Measurements from ENCODE around the gene POC1A.

POC1A gene

DNA sequence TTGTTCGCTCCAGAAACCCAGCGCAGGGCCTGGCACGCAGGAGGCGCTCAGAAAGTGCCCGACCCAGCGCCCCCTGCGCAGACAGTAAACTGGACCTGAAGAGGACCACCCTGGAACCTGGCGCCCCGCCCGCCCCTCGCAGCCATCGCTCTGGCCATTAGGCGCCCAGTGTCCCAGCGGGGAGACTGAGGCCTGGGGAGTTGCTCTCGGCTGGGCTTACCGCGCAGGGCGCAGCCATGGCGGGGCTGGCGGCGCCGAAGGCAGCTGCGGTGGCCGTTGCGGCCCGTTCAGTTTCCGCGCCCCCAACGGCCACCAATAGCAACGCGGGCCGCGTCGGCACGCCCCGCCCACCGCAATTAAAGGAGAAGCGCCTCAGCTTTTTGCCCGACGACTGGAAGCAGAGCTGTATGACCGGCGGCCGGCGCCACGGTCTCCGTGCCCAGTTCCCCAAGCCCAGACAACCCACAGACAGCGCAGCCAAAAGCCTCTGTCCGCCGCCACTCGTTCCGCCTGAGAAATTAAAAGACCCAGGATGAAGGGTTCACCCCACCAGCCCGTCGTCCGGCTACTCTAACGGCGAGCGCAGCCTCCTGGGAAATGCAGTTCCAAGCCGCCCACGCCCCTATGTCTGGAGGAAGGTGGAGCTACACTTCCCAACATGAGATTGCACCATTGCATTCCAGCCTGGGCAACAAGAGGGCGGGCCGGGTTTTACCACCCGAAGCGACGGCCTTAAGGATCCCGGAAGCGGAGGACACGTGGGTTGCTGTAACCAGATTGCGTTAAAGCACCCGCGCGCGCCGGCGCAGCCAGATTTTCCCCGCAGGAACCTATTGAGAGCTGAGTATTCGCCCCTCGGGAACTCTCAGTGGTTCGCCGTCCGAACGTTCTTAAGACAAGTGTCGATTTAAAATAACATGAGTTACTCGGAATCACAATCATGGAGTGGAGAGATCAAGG is at the start of gene POC1A:
POC1A (minus strand) TSS at position 289 of the 960 bp plus-strand sequence; CDS start at position 238, 51 bp downstream.
- peak within 1 kb of the TSS; percentile 89 for H3K27ac ChIP-seq
- TF ChIP-seq, protein P1, sequence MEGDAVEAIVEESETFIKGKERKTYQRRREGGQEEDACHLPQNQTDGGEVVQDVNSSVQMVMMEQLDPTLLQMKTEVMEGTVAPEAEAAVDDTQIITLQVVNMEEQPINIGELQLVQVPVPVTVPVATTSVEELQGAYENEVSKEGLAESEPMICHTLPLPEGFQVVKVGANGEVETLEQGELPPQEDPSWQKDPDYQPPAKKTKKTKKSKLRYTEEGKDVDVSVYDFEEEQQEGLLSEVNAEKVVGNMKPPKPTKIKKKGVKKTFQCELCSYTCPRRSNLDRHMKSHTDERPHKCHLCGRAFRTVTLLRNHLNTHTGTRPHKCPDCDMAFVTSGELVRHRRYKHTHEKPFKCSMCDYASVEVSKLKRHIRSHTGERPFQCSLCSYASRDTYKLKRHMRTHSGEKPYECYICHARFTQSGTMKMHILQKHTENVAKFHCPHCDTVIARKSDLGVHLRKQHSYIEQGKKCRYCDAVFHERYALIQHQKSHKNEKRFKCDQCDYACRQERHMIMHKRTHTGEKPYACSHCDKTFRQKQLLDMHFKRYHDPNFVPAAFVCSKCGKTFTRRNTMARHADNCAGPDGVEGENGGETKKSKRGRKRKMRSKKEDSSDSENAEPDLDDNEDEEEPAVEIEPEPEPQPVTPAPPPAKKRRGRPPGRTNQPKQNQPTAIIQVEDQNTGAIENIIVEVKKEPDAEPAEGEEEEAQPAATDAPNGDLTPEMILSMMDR (conservative IDR thresholded peaks at IDR 0.05): no peak
- TF ChIP-seq ZFX (IDR thresholded peaks at IDR 0.05): peak; percentile 86; the same call in 1 of the 2 replicates

DNA sequence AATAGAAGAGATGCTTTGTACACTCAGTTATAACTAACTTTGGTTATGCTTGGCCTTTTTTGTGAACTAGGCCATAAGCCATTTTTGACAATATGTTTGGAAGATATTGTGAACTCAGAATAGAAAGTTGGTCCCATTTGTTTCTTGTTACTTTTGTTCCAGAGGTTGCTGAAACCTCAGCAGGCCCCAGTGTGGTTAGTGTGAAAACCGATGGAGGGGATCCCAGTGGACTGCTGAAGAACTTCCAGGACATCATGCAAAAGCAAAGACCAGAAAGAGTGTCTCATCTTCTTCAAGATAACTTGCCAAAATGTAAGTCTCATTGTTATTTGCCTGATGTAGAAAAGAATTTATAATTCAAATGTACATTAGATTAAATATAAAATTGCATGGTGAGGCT is 49.5 kb upstream of the POC1A start:
- H3K27ac ChIP-seq: no peak overlapping the region; the same call in 1 of the 2 replicates

DNA sequence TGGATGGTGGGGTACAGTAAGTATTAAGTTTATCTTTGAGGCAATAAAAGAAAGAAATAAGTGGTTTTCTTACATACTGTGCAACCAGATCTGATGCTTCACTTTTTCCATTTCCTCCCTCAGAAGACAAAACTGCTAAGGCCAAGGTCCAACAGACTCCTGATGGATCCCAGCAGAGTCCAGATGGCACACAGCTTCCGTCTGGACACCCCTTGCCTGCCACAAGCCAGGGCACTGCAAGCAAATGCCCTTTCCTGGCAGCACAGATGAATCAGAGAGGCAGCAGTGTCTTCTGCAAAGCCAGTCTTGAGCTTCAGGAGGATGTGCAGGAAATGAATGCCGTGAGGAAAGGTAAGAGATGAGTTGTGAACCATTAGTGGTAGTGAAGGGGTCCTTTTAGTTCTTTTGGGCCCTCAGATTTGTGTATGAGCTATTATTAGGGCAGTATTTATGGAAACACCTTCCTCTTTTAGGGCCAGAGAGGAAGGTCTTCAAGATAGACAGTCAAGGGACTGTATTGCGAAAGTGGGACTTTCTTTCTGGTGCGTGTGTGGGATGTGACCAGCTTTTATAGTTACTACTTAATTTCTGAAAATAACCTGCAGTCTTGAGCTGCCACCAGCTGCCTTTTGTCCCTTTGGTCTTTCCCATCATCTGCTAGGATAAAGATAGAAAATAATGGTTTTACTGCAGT is 48.3 kb upstream of the POC1A start:
- no peak overlapping the region for H3K27ac ChIP-seq
- TF ChIP-seq ZFX (IDR thresholded peaks at IDR 0.05): no peak
- TF ChIP-seq, protein P1 (conservative IDR thresholded peaks at IDR 0.05): no peak

More for the DNA sequence above, 49.5 kb upstream of the POC1A start:
- TF ChIP-seq, protein P1 (conservative IDR thresholded peaks at IDR 0.05): no peak
- TF ChIP-seq ZFX (IDR thresholded peaks at IDR 0.05): no peak

DNA sequence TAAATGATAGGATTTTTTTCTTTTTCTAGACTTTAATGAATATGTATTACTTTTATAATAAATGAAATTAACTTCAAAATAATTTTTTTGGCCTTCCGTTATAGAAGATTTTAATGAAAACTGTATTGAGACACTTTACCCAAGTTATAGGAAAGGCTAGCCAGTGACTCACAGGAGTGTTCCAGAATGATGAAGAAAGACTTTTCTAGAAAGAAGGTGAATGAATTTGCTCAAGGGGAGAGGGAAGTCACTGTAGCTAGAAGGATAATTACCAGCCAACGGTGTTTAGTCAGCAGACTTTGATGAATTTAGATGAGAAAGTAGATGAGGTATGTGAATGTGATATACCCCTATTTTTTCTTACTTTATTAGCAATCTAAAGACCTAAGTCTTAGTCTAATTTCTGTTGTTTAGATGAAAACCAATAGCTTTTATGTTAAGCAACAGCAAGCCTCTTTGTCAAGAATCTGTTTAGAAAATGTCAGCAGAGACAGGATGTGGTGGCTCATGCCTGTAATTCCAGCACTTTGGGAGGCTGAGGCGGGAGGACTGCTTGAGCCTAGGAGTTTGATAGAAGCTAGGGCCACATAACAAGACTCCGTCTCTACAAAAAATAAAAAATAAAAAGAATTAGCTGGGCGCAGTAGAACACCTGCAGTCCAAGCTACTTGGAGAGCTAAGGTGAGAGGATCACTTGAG is 46.9 kb upstream of the POC1A start:
- H3K27ac ChIP-seq: no peak overlapping the region
- TF ChIP-seq, protein P1 (conservative IDR thresholded peaks at IDR 0.05): no peak
- TF ChIP-seq ZFX (IDR thresholded peaks at IDR 0.05): no peak

DNA sequence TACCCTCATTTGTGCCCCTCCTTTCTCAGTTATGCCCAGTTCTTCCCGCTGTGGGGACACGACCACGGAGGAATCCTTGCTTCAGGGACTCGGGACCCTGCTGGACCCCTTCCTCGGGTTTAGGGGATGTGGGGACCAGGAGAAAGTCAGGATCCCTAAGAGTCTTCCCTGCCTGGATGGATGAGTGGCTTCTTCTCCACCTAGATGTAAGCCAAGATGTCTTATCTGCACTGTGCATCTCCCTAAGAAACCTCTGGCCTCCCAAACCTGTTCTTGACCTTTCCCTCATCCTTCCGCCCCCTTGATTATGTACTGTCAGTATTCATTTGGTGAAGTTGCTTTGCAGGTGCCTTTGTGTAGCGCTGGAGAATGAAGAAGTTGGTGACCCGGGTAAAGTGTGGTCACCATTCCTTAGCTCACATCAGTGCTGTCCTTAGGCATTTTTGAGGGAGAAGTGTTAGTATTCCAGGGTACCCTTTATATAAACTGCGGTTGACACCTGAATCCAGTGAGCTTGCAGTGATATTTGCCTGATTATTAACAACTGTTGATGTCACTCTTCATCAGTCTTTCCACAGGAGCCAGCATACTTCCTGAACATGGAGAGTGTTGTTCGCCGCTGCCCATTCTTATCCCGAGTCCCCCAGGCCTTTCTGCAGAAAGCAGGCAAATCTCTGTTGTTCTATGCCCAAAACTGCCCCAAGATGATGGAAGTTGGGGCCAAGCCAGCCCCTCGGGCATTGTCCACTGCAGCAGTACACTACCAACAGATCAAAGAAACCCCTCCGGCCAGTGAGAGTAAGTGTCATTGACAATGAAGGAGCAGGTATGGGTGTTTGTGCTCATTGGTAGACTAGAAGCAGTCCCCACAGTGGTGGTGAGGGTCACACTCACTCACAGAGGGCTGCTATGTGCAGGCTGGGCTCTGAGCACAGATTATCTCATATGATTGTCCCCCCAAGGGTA is 44.7 kb upstream of the POC1A start:
- H3K27ac ChIP-seq: peak overlapping the region; percentile 83
- no peak for TF ChIP-seq ZFX (IDR thresholded peaks at IDR 0.05)
- TF ChIP-seq, protein P1 (conservative IDR thresholded peaks at IDR 0.05): no peak

DNA sequence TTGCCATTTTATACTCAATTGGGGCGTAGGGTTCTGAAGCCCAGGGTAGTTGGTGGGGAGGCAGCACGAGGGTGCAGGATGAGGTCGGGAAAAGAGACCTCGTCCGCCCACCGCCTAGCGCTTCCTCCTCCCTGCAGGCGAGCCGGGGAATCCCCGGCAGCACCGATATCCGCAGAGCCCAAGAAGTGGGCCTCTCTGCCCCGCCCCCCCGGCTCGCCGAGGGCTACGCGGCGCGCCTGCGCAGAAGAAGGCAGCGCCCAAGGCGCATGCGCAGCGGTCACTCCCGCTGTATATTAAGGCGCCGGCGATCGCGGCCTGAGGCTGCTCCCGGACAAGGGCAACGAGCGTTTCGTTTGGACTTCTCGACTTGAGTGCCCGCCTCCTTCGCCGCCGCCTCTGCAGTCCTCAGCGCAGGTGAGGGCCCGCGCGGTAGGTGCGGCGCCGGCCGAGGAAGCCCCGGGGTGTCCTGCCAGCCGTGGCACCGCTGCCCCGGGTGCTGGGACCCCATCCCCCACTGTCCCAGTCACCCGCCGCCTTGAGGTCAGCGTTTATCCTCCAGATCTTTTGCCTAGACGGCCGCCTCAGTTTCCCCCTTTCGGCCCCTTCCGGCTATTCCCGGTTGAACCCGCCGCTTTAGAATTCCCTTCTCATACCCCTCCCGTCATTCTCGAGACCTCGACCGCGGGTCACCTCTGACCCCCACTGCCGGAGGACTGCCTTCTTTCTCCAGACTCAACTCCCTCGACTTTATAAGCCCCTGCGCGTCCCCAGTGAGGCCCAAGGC is 43.8 kb upstream of the POC1A start, which contains the start of gene ALAS1:
ALAS1 (plus strand) TSS at position 319 of the 784 bp plus-strand sequence. CDS start 1,082 bp downstream, outside the sequence.
- peak; percentile 44; the same call in 1 of the 2 replicates for TF ChIP-seq ZFX (IDR thresholded peaks at IDR 0.05)
- TF ChIP-seq, protein P1 (conservative IDR thresholded peaks at IDR 0.05): no peak
- H3K27ac ChIP-seq: peak within 1 kb of the TSS; percentile 83

Measured in C4-2B (cell line).